Mammary epithelial cell (primary cell): ENCODE measurements around the gene RAC2.

Experiments used
- CTCF ChIP-seq, 2 donors: IDR thresholded peaks in 1 of 2; conservative IDR thresholded peaks in 1 of 2; 2 replicates each; pipeline ENCODE4 v1.5.1; 2011 to 2012; ENCODE audit warnings: inconsistent platforms in 2 of 2, low read length in 2 of 2, mild to moderate bottlenecking in 2 of 2, control low read depth in 1 of 2, low read depth in 1 of 2; ENCODE audit not compliant: insufficient read depth in 1 of 2; ENCODE audit errors: extremely low read depth in 1 of 2
- EZH2 ChIP-seq: IDR thresholded peaks from 2 replicates; pipeline ENCODE4 v1.6.1; 2012; ENCODE audit warnings: low read length, inconsistent platforms, borderline replicate concordance

GRCh38 chr22:37214731-37215030 is 29.4 kb downstream of the RAC2 start:
- TF ChIP-seq EZH2 (no peak), CTCF (conservative IDR thresholded peaks at IDR 0.05 in 1 of 2, IDR thresholded peaks at IDR 0.05 in 1 of 2; ENCODE audit: extremely low read depth in 1 of 2, insufficient read depth in 1 of 2, low read depth in 1 of 2, low read length in 2 of 2) (no peak)
